ENCODE data around the gene IL20.

IL20 gene

DNA sequence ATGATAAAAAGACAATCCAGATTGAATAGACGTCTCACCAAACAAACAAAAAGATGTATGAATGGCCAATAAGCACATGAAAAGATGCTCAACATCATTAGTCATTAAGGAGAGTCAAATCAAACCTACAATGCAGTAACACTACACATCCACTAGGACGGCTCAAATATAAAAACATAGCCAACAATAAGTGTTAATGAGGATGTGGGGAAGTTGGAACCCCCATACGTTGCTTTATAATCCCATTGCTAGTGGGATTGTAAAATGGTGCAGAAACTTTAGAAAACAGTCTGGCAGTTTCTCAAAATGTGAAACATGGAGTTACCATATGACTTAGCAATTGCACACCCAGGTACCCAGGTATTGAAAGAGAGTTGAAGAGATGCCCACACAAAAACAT, 17.1 kb downstream of the IL20 start:
- no peak for DNase-seq

DNA sequence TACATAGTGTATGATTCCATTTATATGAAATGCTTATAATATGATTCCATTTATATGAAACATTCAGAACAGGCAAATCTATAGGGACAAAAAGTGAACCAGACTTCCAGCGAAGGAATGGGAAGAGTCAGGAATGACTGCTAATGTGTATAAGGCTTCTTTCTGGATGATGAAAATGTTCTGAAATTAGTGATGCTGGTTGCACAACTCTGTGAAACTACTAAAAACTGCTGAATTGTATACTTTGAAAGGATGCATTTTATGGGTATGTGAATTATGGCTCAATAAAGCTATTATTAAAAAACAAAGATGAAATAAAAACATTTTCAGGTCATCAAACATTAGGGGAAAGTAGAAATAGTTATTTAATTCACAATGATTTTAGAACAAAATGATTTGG, 17.7 kb downstream of the IL20 start:
- no peak for DNase-seq

- DNase-seq = no peak
Measured at GRCh38 chr1:206883876-206884275, 18.5 kb downstream of the IL20 start.

GRCh38 chr1:206885341-206886060, 20.1 kb downstream of the IL20 start:
- no peak for DNase-seq

- no peak for DNase-seq
Measured at GRCh38 chr1:206886831-206887230, 21.4 kb downstream of the IL20 start.

DNA sequence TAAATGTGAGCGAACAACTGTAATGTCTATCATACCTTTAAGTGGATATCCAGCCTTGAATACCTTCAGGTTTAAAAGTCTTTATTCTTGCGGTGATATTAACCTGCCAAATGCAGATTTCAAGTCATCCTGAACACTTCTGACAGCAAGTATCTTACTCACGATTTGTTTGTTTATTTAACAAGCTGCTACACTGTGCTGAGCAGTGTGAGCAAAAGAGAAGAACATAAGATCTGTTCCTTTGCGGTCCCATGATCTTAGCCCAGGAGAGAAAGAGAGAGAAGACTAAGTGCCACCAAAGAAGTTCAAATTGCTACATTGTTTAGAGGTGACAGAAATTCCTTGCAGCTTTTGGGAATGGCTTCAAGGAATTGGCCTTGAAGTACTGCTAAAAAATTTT, 22.3 kb downstream of the IL20 start:
- no peak for DNase-seq

- no peak for DNase-seq
Measured at GRCh38 chr1:206890125-206891060, 25.0 kb downstream of the IL20 start.

- no peak for DNase-seq
Measured at GRCh38 chr1:206891412-206891811, 26.0 kb downstream of the IL20 start.

- DNase-seq = no peak
Measured at GRCh38 chr1:206892351-206892984, 27.0 kb downstream of the IL20 start.

GRCh38 chr1:206893380-206893779, 28.0 kb downstream of the IL20 start:
- DNase-seq = no peak

DNA sequence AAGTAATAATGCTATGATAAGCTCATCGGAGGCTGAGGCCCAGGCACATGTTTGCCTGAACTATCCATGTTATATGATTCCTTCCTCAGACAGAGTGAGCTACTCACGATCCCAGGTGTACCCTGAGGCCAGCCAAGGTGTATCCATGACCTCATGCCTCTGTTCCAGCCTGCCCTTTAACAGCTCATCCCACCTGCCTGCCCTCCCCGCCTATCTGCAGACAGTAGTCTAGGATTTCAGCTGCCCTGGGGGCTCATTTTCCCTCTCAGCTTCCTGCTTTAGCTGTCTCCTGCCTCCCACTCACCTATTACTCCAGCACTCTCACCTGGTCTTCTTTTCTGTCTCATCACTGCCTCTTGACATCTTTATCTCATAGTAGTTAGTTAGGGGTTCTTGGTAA, 29.9 kb downstream of the IL20 start:
- no peak for DNase-seq

- DNase-seq = no peak
Measured at GRCh38 chr1:206895837-206896242, 30.4 kb downstream of the IL20 start.

GRCh38 chr1:206896261-206896660, 30.8 kb downstream of the IL20 start:
- no peak for DNase-seq

- no peak for DNase-seq
Measured at GRCh38 chr1:206897175-206897574, 31.8 kb downstream of the IL20 start, which contains the start of gene IL24. IL24 (plus strand) TSS chr1:206897443; CDS start chr1:206897833, 390 bp downstream.

DNA sequence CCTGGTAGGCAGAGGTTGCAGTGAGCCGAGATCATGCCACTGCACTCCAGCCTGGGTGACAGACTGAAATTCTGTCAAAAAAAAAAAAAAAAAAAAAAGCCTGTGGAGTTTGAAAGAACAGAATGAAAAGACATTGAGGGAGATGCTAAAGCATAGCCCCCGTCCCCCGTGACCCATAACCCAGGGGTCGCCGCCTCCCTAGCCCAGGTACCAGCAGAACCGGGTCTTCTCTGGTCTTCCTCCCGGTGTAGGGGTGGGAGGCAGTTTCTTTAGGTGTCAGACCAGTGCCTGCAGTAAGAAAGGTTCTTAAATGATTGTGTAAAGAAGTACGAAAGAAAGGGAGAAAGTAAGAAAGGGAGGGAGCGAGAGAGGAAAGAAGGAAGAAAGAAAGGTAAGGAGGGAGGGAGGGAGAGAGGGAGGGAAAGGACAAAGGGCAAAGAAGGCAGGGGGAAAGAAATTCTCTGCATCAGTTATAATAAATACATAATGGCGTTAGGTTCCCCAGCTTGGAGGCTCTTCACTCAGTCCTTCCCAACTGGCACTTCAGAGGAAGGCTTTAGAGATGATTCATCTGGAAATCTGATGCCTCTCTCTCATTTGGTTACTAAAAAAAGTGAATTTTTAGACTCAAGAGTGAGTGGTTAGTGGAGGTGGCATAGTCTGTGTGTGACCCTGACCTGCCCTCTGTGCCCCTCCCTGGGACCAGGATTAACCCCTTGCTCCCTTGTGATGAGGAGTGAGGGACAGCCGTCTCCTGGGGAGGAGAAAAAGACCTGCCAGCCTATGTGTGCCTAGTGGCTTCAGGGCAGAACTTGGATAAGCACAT, 32.9 kb downstream of the IL20 start:
- DNase-seq = no peak

DNA sequence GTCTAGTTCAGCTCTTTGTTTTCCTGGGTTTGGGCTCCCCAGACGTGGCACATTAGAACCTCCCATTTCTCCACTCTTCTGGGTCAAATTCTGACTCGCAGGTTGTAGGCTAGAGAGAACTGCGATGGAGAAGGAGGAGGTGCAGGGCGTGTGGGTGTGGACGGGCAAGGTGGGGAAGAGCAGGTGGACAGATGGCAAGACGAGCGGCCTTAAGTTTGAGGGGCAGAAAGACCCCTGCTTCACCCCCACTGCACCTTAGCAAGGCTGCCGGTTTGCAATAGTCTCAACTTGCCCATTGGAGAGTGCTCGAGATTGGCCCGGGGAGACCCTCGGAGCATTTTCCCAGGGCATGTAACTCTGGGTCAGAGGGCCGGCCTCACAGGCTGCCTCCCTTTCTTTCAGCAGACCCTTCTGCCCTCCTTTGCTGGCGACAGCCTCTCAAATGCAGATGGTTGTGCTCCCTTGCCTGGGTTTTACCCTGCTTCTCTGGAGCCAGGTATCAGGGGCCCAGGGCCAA, 33.5 kb downstream of the IL20 start:
- no peak for DNase-seq

GRCh38 chr1:206899717-206900116, 34.3 kb downstream of the IL20 start:
- DNase-seq = no peak

- no peak for DNase-seq
Measured at GRCh38 chr1:206900149-206900548, 34.7 kb downstream of the IL20 start.

GRCh38 chr1:206901944-206902343, 36.5 kb downstream of the IL20 start:
- DNase-seq = no peak

DNA sequence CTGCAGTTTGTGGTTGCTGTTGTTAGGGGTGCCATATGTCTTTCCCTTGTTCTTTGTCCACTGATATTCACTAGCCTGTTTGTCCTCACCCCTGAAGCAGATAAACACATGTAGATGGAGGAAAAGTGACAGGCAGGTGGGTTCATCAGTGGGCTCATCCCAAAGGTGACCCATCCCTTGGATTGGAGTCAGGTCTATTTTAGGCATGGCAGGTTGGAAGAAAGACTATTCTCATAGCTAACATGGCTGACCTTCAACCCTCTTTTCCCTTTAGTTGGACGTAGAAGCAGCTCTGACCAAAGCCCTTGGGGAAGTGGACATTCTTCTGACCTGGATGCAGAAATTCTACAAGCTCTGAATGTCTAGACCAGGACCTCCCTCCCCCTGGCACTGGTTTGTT, 37.3 kb downstream of the IL20 start:
- no peak for DNase-seq

GRCh38 chr1:206903687-206904086, 38.3 kb downstream of the IL20 start:
- DNase-seq = no peak

- DNase-seq = no peak
Measured at GRCh38 chr1:206904423-206905142, 39.2 kb downstream of the IL20 start.
